Tibial nerve (tissue), 4 donors: ENCODE data around the gene MCCC1. TPM values are rescaled to one million over a fixed set of nuclear protein-coding genes. Genes with fewer than 3 reads are reported as not detected.

ENCODE experiments used
- DNase-seq, 2 donors: peaks; one replicate each; pipeline ENCODE4 v3.0.0-alpha.2; 2019; ENCODE audit warnings: low spot score in 2 of 2
- H3K27ac ChIP-seq, 4 donors: fragments of 200-600 bp; sonication (generic) in 3 of 4; one replicate each; pipeline ENCODE4 v1.5.1; 2017 to 2019; ENCODE audit warnings: mild to moderate bottlenecking in 1 of 4
- H3K27me3 ChIP-seq, 2 donors: fragments of 200-600 bp; sonication (generic) in 1 of 2; one replicate each; pipeline versions ENCODE4 v1.5.1 to v1.6.0; 2017 to 2019
- H3K36me3 ChIP-seq, 3 donors: fragments of 200-600 bp; sonication (generic); one replicate each; pipeline ENCODE4 v1.5.1; 2018 to 2019
- H3K4me1 ChIP-seq, 4 donors: fragments of 200-600 bp; sonication (generic) in 3 of 4; one replicate each; pipeline ENCODE4 v1.5.1; 2017 to 2019
- H3K4me3 ChIP-seq, 4 donors: fragments of 200-600 bp; sonication (generic) in 3 of 4; one replicate each; pipeline ENCODE4 v1.5.1; 2017 to 2019; ENCODE audit warnings: mild to moderate bottlenecking in 1 of 4, moderate library complexity in 1 of 4
- H3K9me3 ChIP-seq, 4 donors: fragments of 200-600 bp; sonication (generic) in 3 of 4; one replicate each; pipeline ENCODE4 v1.5.1; 2017 to 2019
- CTCF ChIP-seq, 5 experiments: fragments of 200-600 bp in 3 of 5; fragments of 450-650 bp in 2 of 5; sonication (generic) in 3 of 5; IDR thresholded peaks; one replicate each; pipeline ENCODE4 v1.5.1; 2016 to 2019; ENCODE audit warnings: antibody characterized with exemption in 5 of 5, mild to moderate bottlenecking in 3 of 5, moderate library complexity in 2 of 5
- EP300 ChIP-seq, 2 donors: sonication (generic); formaldehyde crosslinking; IDR thresholded peaks; one replicate each; pipeline ENCODE4 v1.6.1; 2017; ENCODE audit warnings: antibody characterized with exemption in 2 of 2, mild to moderate bottlenecking in 1 of 2
- POLR2A ChIP-seq, 2 donors: fragments of 450-650 bp; IDR thresholded peaks; one replicate each; pipeline ENCODE4 v1.6.1; 2017; ENCODE audit warnings: antibody characterized with exemption in 2 of 2, mild to moderate bottlenecking in 2 of 2, moderate library complexity in 2 of 2
- WGBS, 2 donors: methylation state at CpG; one replicate each; pipeline ENCODE4 v1.1.5; 2018; 5-methylcytosine and 5-hydroxymethylcytosine counted together
- total RNA-seq, 4 donors: library from RNA; depleted of rRNA; stranded (reverse); fragments of >200 nt; gene quantifications; one replicate each; pipeline ENCODE4 v1.1.0, GENCODE V29; 2016

The MCCC1 gene
- total RNA-seq, 4 donors from 2014 or later, result 39.9 to 61.2 (median 48.1) TPM

GRCh38 chr3:182969853-182970252, 129.4 kb downstream of the MCCC1 start:
- Histone ChIP-seq H3K27me3 (no peaks in the 10 kb centered on the region), H3K4me1 (peaks cover 0 to 58% (median 3%) of the 10 kb centered on the region in 4 donors), H3K4me3 (no peak overlapping the region), H3K27ac (no peak overlapping the region), H3K36me3 (no peaks in the 10 kb centered on the region), H3K9me3 (no peaks in the 10 kb centered on the region)
- no peak for DNase-seq
- 93 to 94% methylated on average over 7 of the region's 7 CpGs for WGBS, 2 donors
- TF ChIP-seq EP300 (IDR thresholded peaks at IDR 0.05) (no peak), CTCF (IDR thresholded peaks at IDR 0.05) (no peak), POLR2A (IDR thresholded peaks at IDR 0.05) (no peak)

DNA sequence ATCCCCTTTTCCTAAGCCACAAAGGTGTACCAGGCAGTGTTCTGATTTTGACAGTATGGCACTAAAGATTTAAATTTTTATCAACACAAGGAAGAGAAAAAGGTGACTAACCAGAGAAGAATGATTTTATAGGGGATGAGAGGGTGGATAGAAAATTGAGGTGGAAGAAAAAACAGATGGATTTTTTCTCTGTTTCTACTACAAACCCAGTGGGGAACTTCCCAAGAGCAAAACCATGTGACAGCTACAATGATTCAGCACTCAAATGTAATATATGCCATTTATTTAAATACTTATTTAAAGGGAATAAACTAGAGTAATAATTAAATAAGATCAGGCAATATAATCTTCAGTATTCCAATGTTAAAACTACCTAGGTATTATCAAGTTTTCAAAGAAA, 130.0 kb downstream of the MCCC1 start:
- Histone ChIP-seq H3K9me3 (no peaks in the 10 kb centered on the region), H3K4me3 (no peak overlapping the region), H3K27ac (no peak overlapping the region), H3K4me1 (peaks cover 0 to 60% (median 3%) of the 10 kb centered on the region in 4 donors), H3K27me3 (no peaks in the 10 kb centered on the region), H3K36me3 (no peaks in the 10 kb centered on the region)
- TF ChIP-seq EP300 (IDR thresholded peaks at IDR 0.05) (no peak), CTCF (IDR thresholded peaks at IDR 0.05) (no peak), POLR2A (IDR thresholded peaks at IDR 0.05) (no peak)
- DNase-seq, result no peak

- H3K4me3 ChIP-seq, result no peak overlapping the region
- DNase-seq, result no peak
- H3K9me3 ChIP-seq, result no peaks in the 10 kb centered on the region
- H3K27ac ChIP-seq, result no peak overlapping the region
- peaks cover 0 to 64% (median 3%) of the 10 kb centered on the region in 4 donors for H3K4me1 ChIP-seq
- no peaks in the 10 kb centered on the region for H3K27me3 ChIP-seq
- 81 to 89% methylated on average over 6 of the region's 6 CpGs for WGBS, 2 donors
- TF ChIP-seq EP300 (IDR thresholded peaks at IDR 0.05) (no peak), POLR2A (IDR thresholded peaks at IDR 0.05) (no peak), CTCF (IDR thresholded peaks at IDR 0.05) (no peak)
- H3K36me3 ChIP-seq, result peaks cover 0 to 9% (median 0%) of the 10 kb centered on the region in 3 donors
Observed at GRCh38 chr3:182967218-182968204, 131.8 kb downstream of the MCCC1 start.

DNA sequence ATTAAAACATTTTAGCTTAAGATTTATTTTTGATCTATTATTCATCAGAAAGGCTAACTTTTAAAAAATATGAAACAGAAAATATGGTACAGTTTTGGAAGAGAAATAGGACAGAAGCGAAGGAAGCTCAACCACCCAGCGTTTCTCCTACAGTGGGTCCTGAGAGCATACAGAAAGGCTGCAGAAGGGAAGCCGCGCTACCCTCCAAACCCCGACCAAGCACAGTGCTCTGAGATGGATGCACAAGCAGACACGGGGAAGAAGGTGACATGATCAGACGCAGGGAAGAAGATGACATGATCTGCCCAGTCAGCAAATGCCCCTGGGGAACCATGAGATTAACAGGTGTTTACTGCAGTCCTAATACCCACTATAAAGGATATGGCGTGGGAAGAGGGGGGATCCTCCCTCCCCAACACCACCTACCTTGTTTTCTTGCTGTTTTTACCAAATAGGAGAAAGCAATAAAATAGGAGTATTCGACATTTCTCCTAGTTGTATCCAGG, 133.4 kb downstream of the MCCC1 start:
- no peak overlapping the region for H3K27ac ChIP-seq
- TF ChIP-seq CTCF (IDR thresholded peaks at IDR 0.05), result no peak
- 85 to 89% methylated on average over 9 of the region's 9 CpGs for WGBS, 2 donors
- DNase-seq, result no peak
- no peaks in the 10 kb centered on the region for H3K27me3 ChIP-seq
- no peak overlapping the region for H3K4me3 ChIP-seq
- H3K4me1 ChIP-seq, result peaks cover 0 to 64% (median 3%) of the 10 kb centered on the region in 4 donors
- H3K36me3 ChIP-seq, result peaks cover 0 to 12% (median 0%) of the 10 kb centered on the region in 3 donors
- no peaks in the 10 kb centered on the region for H3K9me3 ChIP-seq

Other genes with a start within 250 kb of the MCCC1 start
- 10 to 100 TPM; 13.8 to 26.2 (median 18.1) TPM for gene DCUN1D1, start 119.0 kb downstream of the MCCC1 start, total RNA-seq
- not detected for gene LAMP3, start 63.2 kb upstream of the MCCC1 start, total RNA-seq
- gene B3GNT5, start 153.8 kb upstream of the MCCC1 start, total RNA-seq, result 10 to 100 TPM in 2 of 4 donors, 1 to 10 TPM in 2; 7.1 to 10.7 (median 9.2) TPM